Upper lobe of right lung (tissue), 1 donor: Measurements from ENCODE around the gene OTOA. TPM values are rescaled to one million over a fixed set of nuclear protein-coding genes. Genes with fewer than 3 reads are reported as not detected.
"Not testable (repeated sequence)": the region's sequence is repeated elsewhere in the genome, so short reads cannot be mapped to it uniquely, and the experiment has no call there.

ENCODE experiments used
- ATAC-seq: fragments of 200-7000 bp; cut with Tn5 transposase; one replicate; pipeline ENCODE4 v1.9.1; 2020; ENCODE audit warnings: mild to moderate bottlenecking, moderate library complexity
- DNase-seq: peaks from one replicate; pipeline ENCODE4 v3.0.0-alpha.2; 2020
- H3K27ac ChIP-seq: fragments of 200-600 bp; one replicate; pipeline ENCODE4 v1.8.0; 2022
- H3K27me3 ChIP-seq: fragments of 200-600 bp; one replicate; pipeline ENCODE4 v1.8.0; 2022; ENCODE audit warnings: mild to moderate bottlenecking
- H3K36me3 ChIP-seq: fragments of 200-600 bp; one replicate; pipeline ENCODE4 v1.8.0; 2022
- H3K4me1 ChIP-seq: fragments of 200-600 bp; one replicate; pipeline ENCODE4 v1.8.0; 2022
- H3K4me3 ChIP-seq: fragments of 200-600 bp; one replicate; pipeline ENCODE4 v1.8.0; 2022; ENCODE audit warnings: mild to moderate bottlenecking
- H3K9me3 ChIP-seq: fragments of 200-600 bp; one replicate; pipeline ENCODE4 v1.8.0; 2022
- intact Hi-C: fragments of 100-400 bp; cut with DNase I; formaldehyde crosslinking; loops from one replicate; pipeline ENCODE4 v1.11.0; 2022
- total RNA-seq: library from RNA; stranded (reverse); fragmentation: NEBNext Ultra II Directional; extraction: Animal tissue kit (Norgen Biotek cat#: 25700); gene quantifications from one replicate; pipeline ENCODE4 v1.2.1, GENCODE V29; 2021
- TF ChIP-seq, protein P1 (sequence below): fragments of 200-600 bp; IDR thresholded peaks from one replicate; pipeline ENCODE4 v1.8.0; 2022; ENCODE audit warnings: antibody characterized with exemption
- donor health status: DM: no; HTN: yes; CAD: no; lungs with severe emphysema.

OTOA gene
- total RNA-seq, 1 donor from 2014 or later: 0.90 TPM

GRCh38 chr16:21704733-21705132 lies 41.0 kb downstream of the OTOA start:
- H3K9me3 ChIP-seq: no peaks in the 10 kb centered on the region
- no peak overlapping the region for H3K4me3 ChIP-seq
- H3K36me3 ChIP-seq: no peaks in the 10 kb centered on the region
- intact Hi-C loops: loop anchor here (5.0 kb wide), 1 partner anchor 122 kb away; no protein-coding TSS in a partner anchor
- peaks cover 6% of the 10 kb centered on the region for H3K27me3 ChIP-seq
- no peak overlapping the region for H3K27ac ChIP-seq
- TF ChIP-seq, protein P1, sequence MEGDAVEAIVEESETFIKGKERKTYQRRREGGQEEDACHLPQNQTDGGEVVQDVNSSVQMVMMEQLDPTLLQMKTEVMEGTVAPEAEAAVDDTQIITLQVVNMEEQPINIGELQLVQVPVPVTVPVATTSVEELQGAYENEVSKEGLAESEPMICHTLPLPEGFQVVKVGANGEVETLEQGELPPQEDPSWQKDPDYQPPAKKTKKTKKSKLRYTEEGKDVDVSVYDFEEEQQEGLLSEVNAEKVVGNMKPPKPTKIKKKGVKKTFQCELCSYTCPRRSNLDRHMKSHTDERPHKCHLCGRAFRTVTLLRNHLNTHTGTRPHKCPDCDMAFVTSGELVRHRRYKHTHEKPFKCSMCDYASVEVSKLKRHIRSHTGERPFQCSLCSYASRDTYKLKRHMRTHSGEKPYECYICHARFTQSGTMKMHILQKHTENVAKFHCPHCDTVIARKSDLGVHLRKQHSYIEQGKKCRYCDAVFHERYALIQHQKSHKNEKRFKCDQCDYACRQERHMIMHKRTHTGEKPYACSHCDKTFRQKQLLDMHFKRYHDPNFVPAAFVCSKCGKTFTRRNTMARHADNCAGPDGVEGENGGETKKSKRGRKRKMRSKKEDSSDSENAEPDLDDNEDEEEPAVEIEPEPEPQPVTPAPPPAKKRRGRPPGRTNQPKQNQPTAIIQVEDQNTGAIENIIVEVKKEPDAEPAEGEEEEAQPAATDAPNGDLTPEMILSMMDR: no peak
- DNase-seq (no peak), ATAC-seq (no peak)
- no peaks in the 10 kb centered on the region for H3K4me1 ChIP-seq

DNA sequence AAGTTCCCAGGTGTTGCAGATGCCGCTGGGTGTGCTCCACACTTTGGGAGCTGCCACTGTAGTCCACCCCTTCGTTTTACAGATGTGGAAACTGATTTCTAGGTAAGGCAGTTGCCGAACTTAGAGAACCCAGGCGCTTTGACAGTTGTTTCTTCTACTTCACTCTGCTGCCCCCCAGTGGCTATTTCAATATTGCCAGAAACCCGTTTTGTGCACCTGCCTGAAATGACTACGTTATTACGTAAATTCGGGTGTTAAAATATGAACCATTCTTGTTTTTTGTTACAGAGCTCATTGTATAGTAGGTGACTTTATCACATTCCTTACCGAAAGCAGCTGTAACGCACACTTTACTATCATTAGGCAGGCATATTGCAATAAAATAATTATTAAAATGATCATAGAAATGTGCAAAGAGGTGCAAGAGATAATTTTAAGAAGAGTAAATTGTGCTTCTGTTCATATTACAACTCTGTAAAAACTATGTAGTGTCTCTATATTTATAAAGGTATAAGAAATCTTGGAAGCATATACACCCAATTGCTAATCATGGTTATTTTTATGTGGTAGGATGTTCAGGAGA lies 44.9 kb downstream of the OTOA start:
- H3K4me1 ChIP-seq: no peaks in the 10 kb centered on the region
- DNase-seq (peak; percentile 67), ATAC-seq (peak; percentile 87)
- TF ChIP-seq, protein P1: peak; percentile 88
- no peaks in the 10 kb centered on the region for H3K9me3 ChIP-seq
- intact Hi-C loops: no loop called here
- H3K36me3 ChIP-seq: no peaks in the 10 kb centered on the region
- no peak overlapping the region for H3K27ac ChIP-seq
- no peak overlapping the region for H3K4me3 ChIP-seq
- peaks cover 6% of the 10 kb centered on the region for H3K27me3 ChIP-seq

DNA sequence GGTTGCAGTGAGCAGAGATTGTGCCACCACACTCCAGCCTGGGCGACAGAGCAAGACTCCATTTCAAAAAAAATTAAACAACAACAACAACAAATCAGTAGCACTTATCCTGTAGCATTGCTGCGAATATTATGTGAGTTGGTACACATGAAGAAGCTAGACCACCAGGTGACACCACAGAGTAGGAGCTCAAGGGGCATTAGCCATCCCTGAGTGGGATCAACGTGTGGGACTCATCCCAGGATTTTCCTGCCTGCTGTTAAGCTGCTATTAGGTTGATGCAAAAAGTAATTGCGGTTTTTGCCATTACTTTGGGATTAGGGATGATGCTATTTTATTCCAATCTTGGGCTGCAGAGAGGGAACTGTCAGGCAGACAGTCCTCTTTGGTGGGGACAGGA lies 47.2 kb downstream of the OTOA start:
- no peak for ATAC-seq
- intact Hi-C loops: no loop called here
- Histone ChIP-seq H3K4me3 (no peak overlapping the region), H3K36me3 (no peaks in the 10 kb centered on the region), H3K4me1 (no peaks in the 10 kb centered on the region), H3K9me3 (no peaks in the 10 kb centered on the region), H3K27ac (no peak overlapping the region), H3K27me3 (peaks cover 6% of the 10 kb centered on the region)
- TF ChIP-seq, protein P1: no peak
- DNase-seq: no peak

DNA sequence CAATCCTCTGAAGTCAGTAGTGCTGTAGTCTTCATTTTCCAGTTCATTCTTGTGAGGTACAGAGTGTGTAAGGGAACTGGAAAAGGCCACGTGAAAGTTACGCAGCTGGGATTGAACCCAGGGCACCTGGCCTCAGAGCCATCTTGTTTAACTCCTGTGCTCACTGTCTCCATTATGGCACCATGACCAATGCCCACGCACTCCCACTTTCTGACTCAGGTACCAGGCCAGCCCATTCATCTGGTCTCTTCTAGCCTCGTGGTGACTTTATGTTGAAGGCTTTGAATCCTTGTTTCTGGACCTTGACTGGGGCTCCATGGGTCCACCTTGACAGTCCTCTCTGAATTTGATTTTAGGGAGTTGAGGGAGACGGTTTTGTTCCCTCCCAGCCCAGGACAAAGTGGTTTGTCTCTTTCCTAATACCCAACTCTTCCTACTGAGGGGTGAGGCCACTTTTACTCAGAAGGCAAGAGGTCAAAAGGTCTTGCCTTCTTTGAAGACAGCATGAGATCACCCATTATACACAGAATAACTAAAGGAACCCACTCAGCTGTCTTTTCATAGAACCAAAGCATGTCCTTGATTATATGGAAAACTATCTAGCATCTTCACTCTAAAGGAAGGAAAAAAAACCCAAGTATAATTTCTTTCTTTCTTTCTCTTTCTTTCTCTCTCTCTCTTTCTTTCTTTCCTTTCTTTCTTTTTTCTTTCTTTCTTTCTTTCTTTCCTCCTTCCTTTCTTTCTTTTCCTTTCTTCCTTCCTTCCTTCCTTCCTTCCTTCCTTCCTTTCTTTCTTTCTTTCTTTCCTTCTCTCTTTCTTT lies 50.0 kb downstream of the OTOA start:
- H3K36me3 ChIP-seq: no peaks in the 10 kb centered on the region
- H3K4me1 ChIP-seq: no peaks in the 10 kb centered on the region
- no peaks in the 10 kb centered on the region for H3K27me3 ChIP-seq
- no peaks in the 10 kb centered on the region for H3K9me3 ChIP-seq
- ATAC-seq: peak; percentile 81
- intact Hi-C loops: no loop called here
- no peak for DNase-seq
- no peak overlapping the region for H3K4me3 ChIP-seq
- TF ChIP-seq, protein P1: no peak
- H3K27ac ChIP-seq: no peak overlapping the region

- H3K36me3 ChIP-seq, H3K9me3 ChIP-seq, H3K27ac ChIP-seq, H3K4me3 ChIP-seq, DNase-seq, H3K4me1 ChIP-seq, ATAC-seq, H3K27me3 ChIP-seq, intact Hi-C loops: not testable (repeated sequence)
Observed at GRCh38 chr16:21714369-21714618, 50.5 kb downstream of the OTOA start.

GRCh38 chr16:21717608-21718007 lies 53.8 kb downstream of the OTOA start:
- no peak for DNase-seq
- Histone ChIP-seq H3K4me1 (no peaks in the 10 kb centered on the region), H3K27ac (no peak overlapping the region), H3K9me3 (no peaks in the 10 kb centered on the region), H3K27me3 (no peaks in the 10 kb centered on the region), H3K36me3 (no peaks in the 10 kb centered on the region), H3K4me3 (no peak overlapping the region)
- TF ChIP-seq, protein P1: no peak
- no peak for ATAC-seq
- intact Hi-C loops: no loop called here
